SKM-1 (cell line): Measurements from ENCODE around the gene UNC93B1.
"Not testable (repeated sequence)": the region's sequence is repeated elsewhere in the genome, so short reads cannot be mapped to it uniquely, and the experiment has no call there.

ENCODE experiments used
- DNase-seq: peaks from one replicate; lab custom pipeline; 2025; ENCODE audit not compliant: unreplicated experiment; lab: John Stamatoyannopoulos, UW

UNC93B1 gene

DNA sequence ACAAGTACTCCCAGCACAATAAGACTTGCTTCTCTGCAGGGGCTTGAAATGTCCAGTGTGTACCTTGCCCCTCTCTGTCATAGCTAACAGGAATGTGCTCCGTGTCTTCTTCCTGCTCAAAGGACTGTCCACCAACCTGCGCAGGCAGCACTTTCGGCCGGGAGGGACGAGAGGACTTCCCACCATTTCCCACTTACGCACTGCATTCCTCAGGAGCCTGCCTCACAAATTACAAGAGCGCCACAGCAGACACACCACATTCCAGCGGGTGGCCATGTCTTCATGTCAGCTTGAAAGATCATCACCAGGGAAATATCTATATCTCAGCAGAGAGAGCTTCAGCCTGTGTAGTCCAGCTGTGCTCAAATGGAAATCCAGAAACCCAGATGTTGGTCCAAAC is 53.2 kb downstream of the UNC93B1 start:
- DNase-seq = not testable (repeated sequence)

GRCh38 chr11:67947785-67948184 is 56.1 kb downstream of the UNC93B1 start:
- not testable (repeated sequence) for DNase-seq

GRCh38 chr11:67946403-67946802 is 57.5 kb downstream of the UNC93B1 start:
- DNase-seq = not testable (repeated sequence)

- DNase-seq = not testable (repeated sequence)
Observed at GRCh38 chr11:67943406-67943805, 60.5 kb downstream of the UNC93B1 start.
